K562 (cell line): ENCODE results near the gene CYSLTR1. TPM values are rescaled to one million over a fixed set of nuclear protein-coding genes. Genes with fewer than 3 reads are reported as not detected.

Source experiments
- ATAC-seq: fragments of 200-7000 bp; cut with Tn5 transposase; 3 replicates; pipeline ENCODE4 v1.9.1; 2020; ENCODE audit warnings: moderate library complexity
- BruUV-seq: library from RNA; stranded (reverse); fragments of 400-500 nt; replicated peaks from 2 replicates; lab custom pipeline; 2021; lab: Mats Ljungman, UMichigan
- CTCF ChIA-PET: fragments of 300-600 bp; formaldehyde crosslinking; extraction: SDS; loops from one replicate; lab custom pipeline; 2021; ENCODE audit warnings: low intra/inter-chr PET ratio; lab: Yijun Ruan, JAX
- POLR2A ChIA-PET: fragments of 300-600, 350-650 bp; sonication (Branson Sonifier 250); formaldehyde crosslinking; extraction: SDS; loops from one replicate; lab custom pipeline; 2021; ENCODE audit warnings: antibody characterized with exemption, inconsistent platforms; lab: Yijun Ruan, JAX
- DNase-seq, 4 experiments: peaks; one replicate each; pipeline versions ENCODE4 v3.0.0 to v3.0.0-alpha.2; 2011 to 2018; ENCODE audit warnings: low spot score in 3 of 4, mixed read lengths in 3 of 4; ENCODE audit errors: extremely low read depth in 1 of 4
- FAIRE-seq: peaks from 2 replicates; lab custom pipeline; 2011; peaks lifted over from hg19 to GRCh38; lab: Jason Lieb, UNC
- H2AFZ ChIP-seq: 2 replicates; pipeline ENCODE4 v1.6.0; 2011; ENCODE audit warnings: low read depth, low read length, control low read depth, inconsistent platforms
- H3K27ac ChIP-seq: fragments of 200-600 bp; 3 replicates; pipeline ENCODE4 v1.8.0; 2011; ENCODE audit warnings: low read depth, mild to moderate bottlenecking, control low read depth, inconsistent platforms, low read length, moderate library complexity, mixed read lengths; ENCODE audit errors: extremely low read depth
- H3K27me3 ChIP-seq, 2 experiments: fragments of 300-600 bp in 1 of 2; 2 replicates in 1 of 2; 3 replicates in 1 of 2; pipeline versions ENCODE4 v1.6.0 to v1.8.0; 2011; ENCODE audit warnings: inconsistent platforms in 2 of 2, low read length in 2 of 2, mild to moderate bottlenecking in 1 of 2, mixed read lengths in 1 of 2, moderate library complexity in 1 of 2; ENCODE audit not compliant: control insufficient read depth in 2 of 2, insufficient read depth in 2 of 2
- H3K36me3 ChIP-seq: fragments of 300-600 bp; 3 replicates; pipeline ENCODE4 v1.8.0; 2011; ENCODE audit warnings: mild to moderate bottlenecking, low read length, inconsistent platforms; ENCODE audit not compliant: control insufficient read depth, insufficient read depth
- H3K4me1 ChIP-seq, 2 experiments: fragments of 200-600 bp in 1 of 2; replicated peaks in 1 of 2; 2 replicates in 1 of 2; 3 replicates in 1 of 2; pipeline versions ENCODE4 v1.5.1 to v1.8.0; 2011; ENCODE audit warnings: inconsistent platforms in 2 of 2, low read length in 2 of 2, mild to moderate bottlenecking in 1 of 2, mixed read lengths in 1 of 2, moderate library complexity in 1 of 2; ENCODE audit not compliant: control insufficient read depth in 2 of 2, insufficient read depth in 2 of 2
- H3K4me2 ChIP-seq: 2 replicates; pipeline ENCODE4 v1.6.1; 2011; ENCODE audit warnings: low read length, control low read depth, inconsistent platforms, mixed read lengths; ENCODE audit not compliant: insufficient read depth
- H3K4me3 ChIP-seq: fragments of 200-600 bp; sonication (generic), shearing (Covaris generic); 2 replicates; pipeline ENCODE4 v1.5.1; 2016; ENCODE audit warnings: control low read depth, inconsistent platforms
- H3K79me2 ChIP-seq: fragments of 200-600 bp; 3 replicates; pipeline ENCODE4 v1.8.0; 2011; ENCODE audit warnings: low read length, inconsistent platforms; ENCODE audit not compliant: control insufficient read depth, insufficient read depth
- H3K9ac ChIP-seq, 2 experiments: 2 replicates each; pipeline versions ENCODE4 v1.6.0 to v1.6.1; 2011; ENCODE audit warnings: low read depth in 2 of 2, low read length in 2 of 2, control low read depth in 1 of 2, inconsistent platforms in 1 of 2, mild to moderate bottlenecking in 1 of 2, mixed read lengths in 1 of 2; ENCODE audit not compliant: insufficient read depth in 1 of 2
- H3K9me1 ChIP-seq: one replicate; pipeline ENCODE4 v1.6.0; 2011; ENCODE audit warnings: inconsistent platforms, mild to moderate bottlenecking, low read length, moderate library complexity; ENCODE audit not compliant: control insufficient read depth, insufficient read depth
- H3K9me3 ChIP-seq: replicated peaks from 2 replicates; pipeline ENCODE4 v1.5.1; 2011; ENCODE audit warnings: low read depth, low read length, inconsistent platforms; ENCODE audit not compliant: control insufficient read depth, insufficient read depth
- H4K20me1 ChIP-seq: replicated peaks from 2 replicates; pipeline ENCODE4 v1.6.1; 2011; ENCODE audit warnings: low read length, inconsistent platforms, mixed read lengths; ENCODE audit not compliant: control insufficient read depth, insufficient read depth
- CREB5 ChIP-seq: fragments of 250-450 bp; sonication (Bioruptor Pico); IDR thresholded peaks from 2 replicates; pipeline ENCODE4 v1.5.0; 2020; ENCODE audit warnings: mild to moderate bottlenecking
- ETV5 ChIP-seq: sonication (generic); formaldehyde crosslinking; IDR thresholded peaks from 2 replicates; pipeline ENCODE4 v1.4.0; 2020; ENCODE audit warnings: low read depth, mild to moderate bottlenecking, missing genetic modification reagents
- HDAC8 ChIP-seq: fragments of 450-650 bp; IDR thresholded peaks from 2 replicates; pipeline ENCODE4 v1.6.1; 2016; ENCODE audit warnings: mild to moderate bottlenecking, missing genetic modification characterization, moderate library complexity, missing compliant biosample characterization
- JUNB ChIP-seq: fragments of 450-650 bp; formaldehyde crosslinking; conservative IDR thresholded peaks from 2 replicates; pipeline ENCODE4 v1.4.0; 2020; ENCODE audit warnings: mild to moderate bottlenecking
- POLR2G ChIP-seq: fragments of 200-400 bp; formaldehyde crosslinking; IDR thresholded peaks from 2 replicates; pipeline ENCODE4 v1.6.1; 2017; ENCODE audit warnings: low read depth, mild to moderate bottlenecking, antibody characterized with exemption, low read length, moderate library complexity
- ZHX1 ChIP-seq: fragments of 150-350 bp; conservative IDR thresholded peaks from 2 replicates; pipeline ENCODE4 v1.6.1; 2014; ENCODE audit warnings: low read length
- ZKSCAN1 ChIP-seq: fragments of 150-350 bp; IDR thresholded peaks from 2 replicates; pipeline ENCODE4 v1.6.1; 2016; ENCODE audit warnings: low read depth, low read length
- ZNF277 ChIP-seq: fragments of 250-450 bp; sonication (Bioruptor Pico); IDR thresholded peaks from 2 replicates; pipeline ENCODE4 v1.8.0; 2022; ENCODE audit warnings: inconsistent platforms, mild to moderate bottlenecking, moderate library complexity, borderline replicate concordance
- ZNF695 ChIP-seq: fragments of 450-650 bp; formaldehyde crosslinking; IDR thresholded peaks from 2 replicates; pipeline ENCODE4 v1.4.0; 2020; ENCODE audit warnings: mild to moderate bottlenecking, moderate library complexity
- WGBS: fragments of 100-300 bp; shearing (Covaris generic); methylation state at CpG from one replicate; pipeline ENCODE4 v1.1.6; 2016; ENCODE audit warnings: low coverage, mixed read lengths; ENCODE audit not compliant: insufficient coverage; ENCODE audit errors: missing lambda C conversion rate; 5-methylcytosine and 5-hydroxymethylcytosine counted together
- in situ Hi-C: fragments of 300-500 bp; cut with MboI; formaldehyde crosslinking; loops from 4 replicates; pipeline ENCODE4 v1.15.0; 2018; ENCODE audit warnings: inconsistent platforms, mixed read lengths
- intact Hi-C: fragments of 100-400 bp; cut with micrococcal nuclease; formaldehyde crosslinking; loops from 2 replicates; pipeline ENCODE4 v1.14.2; 2022
- polyA plus RNA-seq, 8 experiments: library from polyadenylated mRNA; depleted of rRNA in 4 of 8; stranded (reverse) in 5 of 8; unstranded in 3 of 8; fragments of >200 nt; fragmentation: Nextera tagmentation in 2 of 8; fragmentation: Illumina TruSeq in 1 of 8; extraction: Ambion mirVana in 2 of 8; extraction: Trizol in 1 of 8; gene quantifications; 2 replicates each; pipeline versions ENCODE4 v1.2.1 to v1.2.3, GENCODE V29; 2011 to 2014; ENCODE audit warnings: inconsistent platforms in 1 of 8, missing spikeins in 1 of 8
- total RNA-seq, 7 experiments: library from RNA; depleted of rRNA in 6 of 7; stranded (reverse); fragments of >200 nt in 6 of 7; fragmentation: Illumina TruSeq in 2 of 7; extraction: Trizol in 2 of 7; gene quantifications; 2 replicates each; pipeline versions ENCODE4 v1.2.1 to v1.2.3, GENCODE V29; 2011 to 2021; ENCODE audit warnings: low replicate concordance in 1 of 7

The CYSLTR1 gene
- total and polyA plus RNA-seq, 9 of the 15 experiments (the other 6 are each of a cell fraction or from before 2014, with no cell fraction given) = 0.04 to 0.07 TPM; not detected in 7

GRCh38 chrX:78316265-78316664 lies 11.1 kb downstream of the CYSLTR1 start (continued):
- TF ChIP-seq ZKSCAN1 (no peak), ZNF695 (no peak), JUNB (CRISPR knock-in tag) (no peak), POLR2G (no peak), CREB5 (no peak), ZHX1 (no peak)

- TF ChIP-seq ZNF277 (CRISPR knock-in tag) (no peak), ETV5 (CRISPR knock-in tag) (no peak), HDAC8 (tag) (no peak)
- Histone ChIP-seq H3K9me3 (no peaks in the 10 kb centered on the region), H4K20me1 (no peaks in the 10 kb centered on the region), H2AFZ (no peak overlapping the region), H3K36me3 (no peaks in the 10 kb centered on the region), H3K27ac (no peak overlapping the region), H3K9me1 (no peaks in the 10 kb centered on the region), H3K9ac (no peak overlapping the region), H3K79me2 (no peaks in the 10 kb centered on the region), H3K4me3 (no peak overlapping the region), H3K27me3 (no peaks in the 10 kb centered on the region), H3K4me2 (no peak overlapping the region), H3K4me1 (no peaks in the 10 kb centered on the region)
- FAIRE-seq = no peak
- no peak for DNase-seq
- intact Hi-C loops = no loop called here
- BruUV-seq = no TSS peak
- ATAC-seq = no peak
- 0% methylated on average over 1 of the region's 2 CpGs for WGBS
- POLR2A ChIA-PET = no interaction called here
- in situ Hi-C loops = no loop called here
- CTCF ChIA-PET = no interaction called here
Measured at GRCh38 chrX:78315745-78316144, 11.7 kb downstream of the CYSLTR1 start.
